Activated T-cell treated with anti-CD3 and anti-CD28 coated beads, Interleukin-2, amount 50 U/mL, for 1 hour (primary cell): ENCODE results near the gene SGMS1.

Source experiments
- DNase-seq: peaks from one replicate; pipeline ENCODE4 v3.0.0-alpha.2; 2020

Gene SGMS1

DNA sequence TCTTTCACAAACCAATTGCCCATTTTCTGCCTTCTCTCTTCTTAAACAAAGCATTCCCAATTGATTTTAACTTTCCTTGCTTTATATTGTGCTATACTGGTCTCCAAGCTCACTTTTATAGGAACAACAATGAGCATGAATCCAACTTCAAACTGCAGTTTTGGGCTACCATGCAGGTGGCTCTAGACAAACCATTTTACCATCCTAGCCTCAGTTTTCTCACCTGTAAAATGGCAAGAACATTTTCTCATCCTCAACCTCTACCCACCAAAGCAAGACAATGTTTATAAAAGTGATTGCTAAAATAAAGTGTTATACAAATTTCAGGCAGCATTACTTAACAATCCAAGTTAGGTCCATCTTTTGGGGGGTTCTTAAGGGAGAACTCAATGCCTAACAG is 305.6 kb downstream of the SGMS1 start:
- DNase-seq, result no peak

GRCh38 chr10:50316695-50317648 is 306.8 kb downstream of the SGMS1 start:
- DNase-seq, result no peak

GRCh38 chr10:50316174-50316573 is 307.6 kb downstream of the SGMS1 start:
- DNase-seq, result no peak

GRCh38 chr10:50315424-50315823 is 308.3 kb downstream of the SGMS1 start:
- DNase-seq, result no peak

GRCh38 chr10:50314169-50315071 is 309.3 kb downstream of the SGMS1 start:
- no peak for DNase-seq

DNA sequence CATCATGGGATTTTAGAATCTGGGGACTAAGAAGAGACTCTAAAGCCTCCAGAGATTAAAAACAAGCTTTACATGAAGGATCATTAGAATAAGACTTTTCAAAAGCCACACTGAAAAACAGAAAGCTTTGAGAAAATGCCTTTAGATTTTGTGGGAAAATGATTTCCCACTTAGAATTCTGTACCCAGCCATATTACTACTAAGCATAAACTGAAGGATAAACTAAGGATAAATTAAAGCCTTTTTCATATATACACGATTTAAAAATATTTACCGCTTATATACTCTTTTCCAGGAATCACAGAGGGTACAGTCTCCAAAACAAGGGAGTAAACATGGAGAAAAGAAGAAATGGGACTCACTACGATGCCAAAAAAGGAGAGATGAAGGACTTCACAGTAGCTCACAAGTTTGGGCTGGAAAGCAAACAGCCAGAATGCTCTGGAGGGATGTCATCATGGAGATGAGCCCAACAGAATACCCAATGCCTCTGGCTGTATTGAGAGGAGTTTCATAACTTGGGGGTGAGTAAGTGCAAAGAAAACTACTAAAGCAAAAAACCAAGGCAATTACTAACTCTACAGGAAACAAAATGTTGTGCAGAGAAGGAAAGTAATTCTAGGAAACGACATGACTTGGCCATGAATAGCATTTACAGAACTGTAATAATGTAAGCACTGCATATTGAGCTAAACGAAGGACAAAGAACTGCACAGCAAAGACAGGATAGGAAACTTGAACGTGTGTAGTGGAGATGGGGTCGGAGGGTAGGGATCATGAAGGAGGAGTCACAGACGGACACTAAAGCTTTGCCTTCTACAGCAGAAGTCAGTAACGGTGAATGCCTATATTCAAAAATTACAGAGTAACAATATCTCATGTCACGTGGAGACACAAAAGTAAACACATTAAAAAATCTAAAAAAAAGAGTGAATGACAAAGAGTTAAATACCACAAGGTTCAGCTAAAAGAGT is 311.0 kb downstream of the SGMS1 start:
- no peak for DNase-seq

DNA sequence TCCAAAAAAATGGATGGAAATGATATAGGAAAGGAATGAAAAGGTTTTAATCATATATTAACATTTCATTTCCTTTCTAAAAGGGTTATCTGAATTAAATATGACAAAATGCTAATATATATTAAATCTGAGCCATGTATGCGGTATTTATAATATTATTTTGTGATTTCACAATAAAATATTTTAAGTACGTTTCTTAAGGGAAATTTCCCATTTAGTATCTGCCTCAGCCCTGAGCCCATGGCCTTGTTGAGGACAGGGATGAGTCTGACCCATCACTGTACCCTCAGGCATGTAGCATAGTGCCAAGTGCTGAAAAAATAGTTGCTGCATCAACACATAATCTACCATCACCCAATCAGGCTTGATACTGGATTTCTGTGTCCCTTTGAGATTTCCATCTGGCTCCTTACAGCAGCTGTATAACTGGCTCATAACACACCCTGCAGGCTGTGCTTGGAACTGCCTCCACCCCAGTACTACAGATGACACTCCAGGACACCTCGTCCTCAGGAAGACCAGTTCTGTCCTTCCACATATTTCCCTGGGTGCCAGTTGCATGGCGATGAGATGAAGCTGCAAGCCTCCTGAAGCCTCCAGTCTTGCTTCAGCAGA is 313.1 kb downstream of the SGMS1 start:
- no peak for DNase-seq

DNA sequence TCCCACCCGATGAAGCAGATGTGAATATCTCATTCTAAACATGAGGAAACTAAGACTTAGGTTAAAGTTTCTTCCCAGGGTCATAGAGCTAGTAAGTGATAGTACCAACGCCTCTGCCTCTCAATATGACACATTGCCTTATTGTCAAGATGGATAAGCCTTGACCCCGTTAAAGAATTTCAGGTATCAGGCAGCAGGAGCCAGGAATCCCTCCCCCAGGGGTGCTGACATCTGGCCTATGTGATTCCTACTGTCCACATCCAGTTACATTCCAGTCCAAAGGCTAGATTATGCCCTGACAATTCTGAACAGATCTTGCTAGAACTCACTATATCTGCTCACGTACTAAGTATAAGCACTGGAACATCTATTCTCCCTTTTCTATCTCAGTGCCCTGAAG is 314.4 kb downstream of the SGMS1 start:
- no peak for DNase-seq

GRCh38 chr10:50304660-50305059 is 319.1 kb downstream of the SGMS1 start:
- no peak for DNase-seq

- DNase-seq, result no peak
These were observed 323.6 kb downstream of the SGMS1 start for GRCh38 chr10:50299948-50300669.

DNA sequence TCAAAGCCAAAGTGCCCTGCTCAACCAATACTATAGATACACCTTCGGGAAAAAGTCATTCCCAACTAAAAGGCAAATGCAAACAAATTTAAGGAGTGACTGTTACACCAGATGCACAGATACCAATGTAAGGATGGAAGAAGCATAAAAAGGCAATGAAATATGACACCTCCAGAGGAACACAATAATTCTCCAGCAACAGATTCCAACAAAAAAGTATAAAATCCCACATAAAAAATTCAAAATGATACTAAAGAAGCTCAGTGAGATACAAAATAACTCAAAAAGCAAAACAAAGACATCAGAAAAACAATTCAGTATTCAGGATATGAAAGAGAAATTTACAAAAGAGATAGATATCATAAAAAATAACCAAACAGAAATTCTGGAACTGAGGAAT is 328.4 kb downstream of the SGMS1 start:
- DNase-seq, result no peak

DNA sequence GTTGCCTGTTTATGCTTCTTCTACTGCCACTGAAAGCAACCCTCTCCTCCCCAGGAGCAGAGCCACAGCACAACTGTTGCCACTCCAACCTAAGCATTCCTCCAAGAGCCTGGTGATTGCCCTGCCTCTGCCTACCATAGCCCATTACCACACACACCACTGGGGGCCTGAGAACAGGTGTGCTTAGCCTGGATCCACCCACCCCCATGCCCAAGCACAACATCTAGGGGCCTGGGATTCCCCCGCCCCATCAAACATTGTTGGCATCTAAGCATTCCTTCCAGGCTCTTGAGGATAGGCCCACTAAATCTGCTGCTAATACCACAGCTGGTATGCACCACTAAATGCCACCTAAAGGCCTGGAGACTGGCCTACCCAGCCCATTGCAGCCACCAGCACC is 329.2 kb downstream of the SGMS1 start:
- DNase-seq, result no peak

GRCh38 chr10:50293513-50294313 is 330.0 kb downstream of the SGMS1 start:
- no peak for DNase-seq

GRCh38 chr10:50291261-50291850 is 332.4 kb downstream of the SGMS1 start:
- DNase-seq, result no peak

- no peak for DNase-seq
These were observed 334.6 kb downstream of the SGMS1 start for GRCh38 chr10:50289196-50289595.

- DNase-seq, result no peak
These were observed 336.6 kb downstream of the SGMS1 start for GRCh38 chr10:50286996-50287803.

- no peak for DNase-seq
These were observed 337.2 kb downstream of the SGMS1 start for GRCh38 chr10:50286517-50286916.

DNA sequence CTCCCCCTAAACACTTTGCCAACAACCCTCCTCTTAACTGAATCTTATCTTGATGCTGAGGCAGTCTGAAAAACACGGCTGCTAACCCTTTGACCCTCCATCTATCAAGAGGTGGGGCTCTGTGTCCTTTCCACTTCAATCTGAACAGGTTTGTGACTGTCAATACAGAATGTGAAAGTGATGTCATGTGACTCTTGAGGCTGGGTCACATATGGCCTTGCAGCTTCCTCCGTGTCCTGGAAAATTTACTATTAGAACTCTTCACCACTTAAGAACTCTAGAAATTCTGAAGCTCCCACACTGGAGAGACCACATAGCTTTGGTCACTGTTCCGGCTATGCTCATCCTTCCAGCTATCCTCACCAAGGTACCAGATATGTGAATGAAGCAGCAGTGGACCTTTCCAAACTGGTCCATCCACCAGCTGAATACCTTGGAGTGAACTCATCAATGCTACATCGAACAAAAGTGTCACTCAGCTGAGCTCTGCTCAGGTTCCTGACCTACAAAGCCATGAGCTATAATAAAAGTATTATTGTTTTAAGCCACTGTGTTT is 341.7 kb downstream of the SGMS1 start:
- DNase-seq, result no peak
